WTC11 (cell line): ENCODE results near the gene ACYP2. TPM values are rescaled to one million over a fixed set of nuclear protein-coding genes. Genes with fewer than 3 reads are reported as not detected.

Source experiments
- ATAC-seq: fragments of 200-7000 bp; cut with Tn5 transposase; 2 replicates; pipeline ENCODE4 v1.10.0; 2021; ENCODE audit warnings: mild to moderate bottlenecking, moderate library complexity
- CTCF ChIA-PET: fragments of 300-600 bp; sonication (Branson Sonifier 250); formaldehyde crosslinking; loops from one replicate; lab custom pipeline; 2021; ENCODE audit warnings: antibody characterized with exemption; lab: Charles Lee
- POLR2A ChIA-PET: fragments of 350-600 bp; sonication (Branson Sonifier 250); formaldehyde crosslinking; loops from one replicate; lab custom pipeline; 2021; ENCODE audit warnings: antibody characterized with exemption; lab: Charles Lee
- DNase-seq: peaks from one replicate; pipeline ENCODE4 v3.0.0; 2021; ENCODE audit warnings: low spot score
- H3K27ac Mint-ChIP-seq: 2 replicates; pipeline ENCODE4 v1.8.0; 2021; ENCODE audit warnings: mixed read lengths
- H3K27me3 Mint-ChIP-seq: 2 replicates; pipeline ENCODE4 v1.8.0; 2021; ENCODE audit warnings: low read depth, mild to moderate bottlenecking, moderate library complexity, mixed read lengths
- H3K36me3 Mint-ChIP-seq: 2 replicates; pipeline ENCODE4 v1.8.0; 2021; ENCODE audit warnings: mixed read lengths
- H3K4me1 Mint-ChIP-seq: 2 replicates; pipeline ENCODE4 v1.8.0; 2022; ENCODE audit warnings: mixed read lengths
- H3K4me3 Mint-ChIP-seq: 2 replicates; pipeline ENCODE4 v1.8.0; 2021; ENCODE audit warnings: mild to moderate bottlenecking, moderate library complexity, mixed read lengths
- H3K9me3 Mint-ChIP-seq: 2 replicates; pipeline ENCODE4 v1.8.0; 2021; ENCODE audit warnings: mixed read lengths
- ATF2 ChIP-seq: sonication (generic); formaldehyde crosslinking; IDR thresholded peaks from 2 replicates; pipeline ENCODE4 v1.8.1; 2022; ENCODE audit warnings: low read depth, missing genetic modification reagents, borderline replicate concordance
- ATF3 ChIP-seq: sonication (generic); formaldehyde crosslinking; conservative IDR thresholded peaks from 2 replicates; pipeline ENCODE4 v1.8.1; 2022; ENCODE audit warnings: mild to moderate bottlenecking, missing genetic modification reagents
- CREB1 ChIP-seq: sonication (generic); formaldehyde crosslinking; IDR thresholded peaks from 2 replicates; pipeline ENCODE4 v1.8.0; 2023; ENCODE audit warnings: mild to moderate bottlenecking, missing genetic modification reagents
- ELF4 ChIP-seq: sonication (generic); formaldehyde crosslinking; IDR thresholded peaks from 2 replicates; pipeline ENCODE4 v1.8.1; 2022; ENCODE audit warnings: low read depth, mild to moderate bottlenecking, moderate library complexity, missing genetic modification reagents
- ETV6 ChIP-seq: sonication (generic); formaldehyde crosslinking; IDR thresholded peaks from 2 replicates; pipeline ENCODE4 v1.8.1; 2022; ENCODE audit warnings: mild to moderate bottlenecking, missing genetic modification reagents
- HMGXB4 ChIP-seq: sonication (generic); formaldehyde crosslinking; IDR thresholded peaks from 2 replicates; pipeline ENCODE4 v1.8.1; 2023; ENCODE audit warnings: mild to moderate bottlenecking, moderate library complexity, missing genetic modification reagents
- IRF2 ChIP-seq: sonication (generic); formaldehyde crosslinking; IDR thresholded peaks from 2 replicates; pipeline ENCODE4 v1.8.0; 2022; ENCODE audit warnings: low read depth, missing genetic modification reagents, borderline replicate concordance
- MLX ChIP-seq: sonication (generic); formaldehyde crosslinking; IDR thresholded peaks from 2 replicates; pipeline ENCODE4 v1.8.1; 2023; ENCODE audit warnings: mild to moderate bottlenecking, missing genetic modification reagents, moderate library complexity
- OVOL2 ChIP-seq: fragments of 250-450 bp; sonication (Bioruptor Pico); IDR thresholded peaks from 2 replicates; pipeline ENCODE4 v1.9.0; 2021; ENCODE audit warnings: mild to moderate bottlenecking, borderline replicate concordance
- PRDM15 ChIP-seq: sonication (generic); formaldehyde crosslinking; IDR thresholded peaks from 2 replicates; pipeline ENCODE4 v1.8.0; 2022; ENCODE audit warnings: missing genetic modification reagents
- SOX15 ChIP-seq: fragments of 250-450 bp; sonication (Bioruptor Pico); IDR thresholded peaks from 2 replicates; pipeline ENCODE4 v1.9.0; 2021; ENCODE audit warnings: mild to moderate bottlenecking
- SP1 ChIP-seq: sonication (generic); formaldehyde crosslinking; conservative IDR thresholded peaks from 2 replicates; pipeline ENCODE4 v1.8.1; 2022; ENCODE audit warnings: missing genetic modification reagents
- STAT6 ChIP-seq: sonication (generic); formaldehyde crosslinking; conservative IDR thresholded peaks from 2 replicates; pipeline ENCODE4 v1.8.1; 2023; ENCODE audit warnings: mild to moderate bottlenecking, low read depth, missing genetic modification reagents, moderate library complexity
- TP53 ChIP-seq: sonication (generic); formaldehyde crosslinking; IDR thresholded peaks from 2 replicates; pipeline ENCODE4 v1.8.1; 2023; ENCODE audit warnings: mild to moderate bottlenecking, missing genetic modification reagents
- USF2 ChIP-seq: sonication (generic); formaldehyde crosslinking; IDR thresholded peaks from 2 replicates; pipeline ENCODE4 v1.8.1; 2023; ENCODE audit warnings: mild to moderate bottlenecking, missing genetic modification reagents, moderate library complexity
- ZBTB21 ChIP-seq: sonication (generic); formaldehyde crosslinking; IDR thresholded peaks from 2 replicates; pipeline ENCODE4 v1.8.1; 2023; ENCODE audit warnings: mild to moderate bottlenecking, missing genetic modification reagents, borderline replicate concordance
- ZNF121 ChIP-seq: sonication (generic); formaldehyde crosslinking; IDR thresholded peaks from 2 replicates; pipeline ENCODE4 v1.8.0; 2023; ENCODE audit warnings: missing genetic modification reagents
- ZNF232 ChIP-seq: sonication (generic); formaldehyde crosslinking; IDR thresholded peaks from 2 replicates; pipeline ENCODE4 v1.8.0; 2022; ENCODE audit warnings: mild to moderate bottlenecking, missing genetic modification reagents
- ZNF425 ChIP-seq: fragments of 250-450 bp; sonication (Bioruptor Pico); conservative IDR thresholded peaks from 2 replicates; pipeline ENCODE4 v1.9.0; 2021; ENCODE audit warnings: mild to moderate bottlenecking
- total RNA-seq: library from RNA; stranded (reverse); gene quantifications from 3 replicates; pipeline ENCODE4 v1.2.3, GENCODE V29; 2021

The ACYP2 gene
- total RNA-seq, 1 experiment from 2014 or later, result 4.4 TPM

GRCh38 chr2:54285451-54285850 is 170.0 kb downstream of the ACYP2 start (continued):
- TF ChIP-seq STAT6 (CRISPR knock-in tag), result no peak
- no peak for TF ChIP-seq ETV6 (CRISPR knock-in tag)

GRCh38 chr2:54287532-54287931 is 172.1 kb downstream of the ACYP2 start:
- Mint-ChIP-seq H3K4me1 (peaks cover 28% of the 10 kb centered on the region), H3K9me3 (no peaks in the 10 kb centered on the region), H3K36me3 (no peaks in the 10 kb centered on the region), H3K4me3 (no peak overlapping the region), H3K27ac (no peak overlapping the region), H3K27me3 (peaks cover 83% of the 10 kb centered on the region)
- no peak for DNase-seq
- ATAC-seq, result no peak
- TF ChIP-seq USF2, result no peak
- no peak for TF ChIP-seq IRF2 (CRISPR knock-in tag)
- TF ChIP-seq ZNF121 (CRISPR knock-in tag), result no peak
- no peak for TF ChIP-seq ZNF232 (CRISPR knock-in tag)
- TF ChIP-seq ELF4 (CRISPR knock-in tag), result no peak
- no peak for TF ChIP-seq SOX15
- no peak for TF ChIP-seq CREB1 (CRISPR knock-in tag)
- no peak for TF ChIP-seq ZBTB21 (CRISPR knock-in tag)
- no peak for TF ChIP-seq TP53 (CRISPR knock-in tag)
- TF ChIP-seq HMGXB4, result no peak
- no peak for TF ChIP-seq OVOL2 (CRISPR knock-in tag)
- no peak for TF ChIP-seq SP1 (CRISPR knock-in tag)
- no peak for TF ChIP-seq ZNF425 (CRISPR knock-in tag)
- TF ChIP-seq ATF3 (CRISPR knock-in tag), result no peak
- ChIA-PET POLR2A (no interaction called here), CTCF (interaction anchor here (0.6 kb wide), 1 partner anchor 180 kb away, joined by 3 read pairs; no protein-coding TSS in a partner anchor)

- peak; percentile 17 for DNase-seq
- Mint-ChIP-seq H3K36me3 (no peaks in the 10 kb centered on the region), H3K4me3 (no peak overlapping the region; the same call in 1 of the 2 replicates), H3K4me1 (peaks cover 28% of the 10 kb centered on the region), H3K9me3 (no peaks in the 10 kb centered on the region), H3K27ac (no peak overlapping the region), H3K27me3 (peaks cover 99% of the 10 kb centered on the region)
- peak; percentile 38; the same call in 1 of the 2 replicates for ATAC-seq
- ChIA-PET POLR2A (no interaction called here), CTCF (no interaction called here)
- TF ChIP-seq MLX (CRISPR knock-in tag) (no peak), ATF2 (CRISPR knock-in tag) (no peak), PRDM15 (CRISPR knock-in tag) (no peak)
Observed at GRCh38 chr2:54289917-54290316, 174.5 kb downstream of the ACYP2 start.
